ENCODE measurements around the gene WFDC2. TPM values are rescaled to one million over a fixed set of nuclear protein-coding genes. Genes with fewer than 3 reads are reported as not detected.

Gene WFDC2
- total and polyA plus RNA-seq, 2 of the 8 experiments (the other 6 are each of a cell fraction or from before 2014, with no cell fraction given), result 77.9 to 137 TPM

GRCh38 chr20:45452238-45452637 lies 17.3 kb upstream of the WFDC2 start (continued):
- TF ChIP-seq, protein P1, sequence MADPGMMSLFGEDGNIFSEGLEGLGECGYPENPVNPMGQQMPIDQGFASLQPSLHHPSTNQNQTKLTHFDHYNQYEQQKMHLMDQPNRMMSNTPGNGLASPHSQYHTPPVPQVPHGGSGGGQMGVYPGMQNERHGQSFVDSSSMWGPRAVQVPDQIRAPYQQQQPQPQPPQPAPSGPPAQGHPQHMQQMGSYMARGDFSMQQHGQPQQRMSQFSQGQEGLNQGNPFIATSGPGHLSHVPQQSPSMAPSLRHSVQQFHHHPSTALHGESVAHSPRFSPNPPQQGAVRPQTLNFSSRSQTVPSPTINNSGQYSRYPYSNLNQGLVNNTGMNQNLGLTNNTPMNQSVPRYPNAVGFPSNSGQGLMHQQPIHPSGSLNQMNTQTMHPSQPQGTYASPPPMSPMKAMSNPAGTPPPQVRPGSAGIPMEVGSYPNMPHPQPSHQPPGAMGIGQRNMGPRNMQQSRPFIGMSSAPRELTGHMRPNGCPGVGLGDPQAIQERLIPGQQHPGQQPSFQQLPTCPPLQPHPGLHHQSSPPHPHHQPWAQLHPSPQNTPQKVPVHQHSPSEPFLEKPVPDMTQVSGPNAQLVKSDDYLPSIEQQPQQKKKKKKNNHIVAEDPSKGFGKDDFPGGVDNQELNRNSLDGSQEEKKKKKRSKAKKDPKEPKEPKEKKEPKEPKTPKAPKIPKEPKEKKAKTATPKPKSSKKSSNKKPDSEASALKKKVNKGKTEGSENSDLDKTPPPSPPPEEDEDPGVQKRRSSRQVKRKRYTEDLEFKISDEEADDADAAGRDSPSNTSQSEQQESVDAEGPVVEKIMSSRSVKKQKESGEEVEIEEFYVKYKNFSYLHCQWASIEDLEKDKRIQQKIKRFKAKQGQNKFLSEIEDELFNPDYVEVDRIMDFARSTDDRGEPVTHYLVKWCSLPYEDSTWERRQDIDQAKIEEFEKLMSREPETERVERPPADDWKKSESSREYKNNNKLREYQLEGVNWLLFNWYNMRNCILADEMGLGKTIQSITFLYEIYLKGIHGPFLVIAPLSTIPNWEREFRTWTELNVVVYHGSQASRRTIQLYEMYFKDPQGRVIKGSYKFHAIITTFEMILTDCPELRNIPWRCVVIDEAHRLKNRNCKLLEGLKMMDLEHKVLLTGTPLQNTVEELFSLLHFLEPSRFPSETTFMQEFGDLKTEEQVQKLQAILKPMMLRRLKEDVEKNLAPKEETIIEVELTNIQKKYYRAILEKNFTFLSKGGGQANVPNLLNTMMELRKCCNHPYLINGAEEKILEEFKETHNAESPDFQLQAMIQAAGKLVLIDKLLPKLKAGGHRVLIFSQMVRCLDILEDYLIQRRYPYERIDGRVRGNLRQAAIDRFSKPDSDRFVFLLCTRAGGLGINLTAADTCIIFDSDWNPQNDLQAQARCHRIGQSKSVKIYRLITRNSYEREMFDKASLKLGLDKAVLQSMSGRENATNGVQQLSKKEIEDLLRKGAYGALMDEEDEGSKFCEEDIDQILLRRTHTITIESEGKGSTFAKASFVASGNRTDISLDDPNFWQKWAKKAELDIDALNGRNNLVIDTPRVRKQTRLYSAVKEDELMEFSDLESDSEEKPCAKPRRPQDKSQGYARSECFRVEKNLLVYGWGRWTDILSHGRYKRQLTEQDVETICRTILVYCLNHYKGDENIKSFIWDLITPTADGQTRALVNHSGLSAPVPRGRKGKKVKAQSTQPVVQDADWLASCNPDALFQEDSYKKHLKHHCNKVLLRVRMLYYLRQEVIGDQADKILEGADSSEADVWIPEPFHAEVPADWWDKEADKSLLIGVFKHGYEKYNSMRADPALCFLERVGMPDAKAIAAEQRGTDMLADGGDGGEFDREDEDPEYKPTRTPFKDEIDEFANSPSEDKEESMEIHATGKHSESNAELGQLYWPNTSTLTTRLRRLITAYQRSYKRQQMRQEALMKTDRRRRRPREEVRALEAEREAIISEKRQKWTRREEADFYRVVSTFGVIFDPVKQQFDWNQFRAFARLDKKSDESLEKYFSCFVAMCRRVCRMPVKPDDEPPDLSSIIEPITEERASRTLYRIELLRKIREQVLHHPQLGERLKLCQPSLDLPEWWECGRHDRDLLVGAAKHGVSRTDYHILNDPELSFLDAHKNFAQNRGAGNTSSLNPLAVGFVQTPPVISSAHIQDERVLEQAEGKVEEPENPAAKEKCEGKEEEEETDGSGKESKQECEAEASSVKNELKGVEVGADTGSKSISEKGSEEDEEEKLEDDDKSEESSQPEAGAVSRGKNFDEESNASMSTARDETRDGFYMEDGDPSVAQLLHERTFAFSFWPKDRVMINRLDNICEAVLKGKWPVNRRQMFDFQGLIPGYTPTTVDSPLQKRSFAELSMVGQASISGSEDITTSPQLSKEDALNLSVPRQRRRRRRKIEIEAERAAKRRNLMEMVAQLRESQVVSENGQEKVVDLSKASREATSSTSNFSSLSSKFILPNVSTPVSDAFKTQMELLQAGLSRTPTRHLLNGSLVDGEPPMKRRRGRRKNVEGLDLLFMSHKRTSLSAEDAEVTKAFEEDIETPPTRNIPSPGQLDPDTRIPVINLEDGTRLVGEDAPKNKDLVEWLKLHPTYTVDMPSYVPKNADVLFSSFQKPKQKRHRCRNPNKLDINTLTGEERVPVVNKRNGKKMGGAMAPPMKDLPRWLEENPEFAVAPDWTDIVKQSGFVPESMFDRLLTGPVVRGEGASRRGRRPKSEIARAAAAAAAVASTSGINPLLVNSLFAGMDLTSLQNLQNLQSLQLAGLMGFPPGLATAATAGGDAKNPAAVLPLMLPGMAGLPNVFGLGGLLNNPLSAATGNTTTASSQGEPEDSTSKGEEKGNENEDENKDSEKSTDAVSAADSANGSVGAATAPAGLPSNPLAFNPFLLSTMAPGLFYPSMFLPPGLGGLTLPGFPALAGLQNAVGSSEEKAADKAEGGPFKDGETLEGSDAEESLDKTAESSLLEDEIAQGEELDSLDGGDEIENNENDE (IDR thresholded peaks at IDR 0.05; ENCODE audit: insufficient replicate concordance, low read length), result no peak
- TF ChIP-seq RNF2 (IDR thresholded peaks at IDR 0.05; ENCODE audit: borderline replicate concordance, low read depth, low read length, missing control alignments, poor library complexity, severe bottlenecking) (no peak), SIX5 (IDR thresholded peaks at IDR 0.05; ENCODE audit: low read depth, low read length) (no peak), BCL11A (IDR thresholded peaks at IDR 0.05; ENCODE audit: low read depth in 2 of 2, low read length in 2 of 2) (no peak), SIN3A (conservative IDR thresholded peaks at IDR 0.05 in 1 of 2, IDR thresholded peaks at IDR 0.05 in 1 of 2; ENCODE audit: low read depth in 1 of 2, low read length in 2 of 2) (no peak), NANOG (IDR thresholded peaks at IDR 0.05; ENCODE audit: insufficient read depth, low read depth, low read length, poor library complexity, severe bottlenecking) (no peak), YY1 (IDR thresholded peaks at IDR 0.05; ENCODE audit: low read depth, low read length) (no peak)

All from H1 (cell line).